ENCODE data around the gene GSTP1. TPM values are rescaled to one million over a fixed set of nuclear protein-coding genes. Genes with fewer than 3 reads are reported as not detected.
"Not testable (repeated sequence)": the region's sequence is repeated elsewhere in the genome, so short reads cannot be mapped to it uniquely, and the experiment has no call there.

The GSTP1 gene
- total and polyA plus RNA-seq, 12 donors, result 267 to 1,325 (median 455) TPM

- WGBS, 4 donors, result 73 to 90% (median 89%) methylated on average over 1 of the region's 1 CpG
- H3K36me3 ChIP-seq (replicated peaks in 1 of 2), result peaks cover 0 to 8% of the 10 kb centered on the region in 2 donors
- no peak for TF ChIP-seq POLR2A (IDR thresholded peaks at IDR 0.05)
- TF ChIP-seq, protein P1, sequence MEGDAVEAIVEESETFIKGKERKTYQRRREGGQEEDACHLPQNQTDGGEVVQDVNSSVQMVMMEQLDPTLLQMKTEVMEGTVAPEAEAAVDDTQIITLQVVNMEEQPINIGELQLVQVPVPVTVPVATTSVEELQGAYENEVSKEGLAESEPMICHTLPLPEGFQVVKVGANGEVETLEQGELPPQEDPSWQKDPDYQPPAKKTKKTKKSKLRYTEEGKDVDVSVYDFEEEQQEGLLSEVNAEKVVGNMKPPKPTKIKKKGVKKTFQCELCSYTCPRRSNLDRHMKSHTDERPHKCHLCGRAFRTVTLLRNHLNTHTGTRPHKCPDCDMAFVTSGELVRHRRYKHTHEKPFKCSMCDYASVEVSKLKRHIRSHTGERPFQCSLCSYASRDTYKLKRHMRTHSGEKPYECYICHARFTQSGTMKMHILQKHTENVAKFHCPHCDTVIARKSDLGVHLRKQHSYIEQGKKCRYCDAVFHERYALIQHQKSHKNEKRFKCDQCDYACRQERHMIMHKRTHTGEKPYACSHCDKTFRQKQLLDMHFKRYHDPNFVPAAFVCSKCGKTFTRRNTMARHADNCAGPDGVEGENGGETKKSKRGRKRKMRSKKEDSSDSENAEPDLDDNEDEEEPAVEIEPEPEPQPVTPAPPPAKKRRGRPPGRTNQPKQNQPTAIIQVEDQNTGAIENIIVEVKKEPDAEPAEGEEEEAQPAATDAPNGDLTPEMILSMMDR (IDR thresholded peaks at IDR 0.05), result no peak
Measured at GRCh38 chr11:67588136-67588503, 4.5 kb downstream of the GSTP1 start.

GRCh38 chr11:67588899-67589415, 5.3 kb downstream of the GSTP1 start:
- H3K36me3 ChIP-seq (replicated peaks in 1 of 2); H3K9me3 ChIP-seq (replicated peaks in 1 of 3); H3K4me1 ChIP-seq (replicated peaks in 1 of 2); H3K27me3 ChIP-seq; DNase-seq; H3K4me3 ChIP-seq; intact Hi-C loops (cut with DNase I); H3K27ac ChIP-seq: not testable (repeated sequence)
- WGBS, 4 donors, result 78 to 86% (median 81%) methylated on average over 11 of the region's 11 CpGs

More at GRCh38 chr11:67588136-67588503, 4.5 kb downstream of the GSTP1 start:
- Histone ChIP-seq H3K9me3 (replicated peaks in 1 of 3) (no peaks in the 10 kb centered on the region), H3K27me3 (no peaks in the 10 kb centered on the region), H3K4me1 (replicated peaks in 1 of 2) (peaks cover 4 to 10% of the 10 kb centered on the region in 2 donors), H3K27ac (no peak overlapping the region), H3K4me3 (no peak overlapping the region)
- intact Hi-C loops (cut with DNase I), result no loop called here
- no peak for DNase-seq

GRCh38 chr11:67592880-67593564, 9.4 kb downstream of the GSTP1 start:
- Histone ChIP-seq H3K27ac (no peak overlapping the region), H3K27me3 (no peaks in the 10 kb centered on the region), H3K36me3 (replicated peaks in 1 of 2) (no peaks in the 10 kb centered on the region), H3K4me1 (replicated peaks in 1 of 2) (no peaks in the 10 kb centered on the region), H3K4me3 (no peak overlapping the region), H3K9me3 (replicated peaks in 1 of 3) (no peaks in the 10 kb centered on the region)
- intact Hi-C loops (cut with DNase I), result no loop called here
- WGBS, 4 donors, result 76 to 87% (median 79%) methylated on average over 7 to 12 of the region's 12 CpGs
- DNase-seq, result no peak
- no peak for TF ChIP-seq POLR2A (IDR thresholded peaks at IDR 0.05)
- TF ChIP-seq, protein P1 (IDR thresholded peaks at IDR 0.05), result no peak

- intact Hi-C loops (cut with DNase I), result no loop called here
- H3K27me3 ChIP-seq, result no peaks in the 10 kb centered on the region
- TF ChIP-seq POLR2A (IDR thresholded peaks at IDR 0.05), result no peak
- TF ChIP-seq, protein P1 (IDR thresholded peaks at IDR 0.05), result no peak
- H3K9me3 ChIP-seq (replicated peaks in 1 of 3), result no peaks in the 10 kb centered on the region
- WGBS, 4 donors, result 66 to 81% (median 67%) methylated on average over 3 of the region's 3 CpGs
- no peak overlapping the region for H3K4me3 ChIP-seq
- no peaks in the 10 kb centered on the region for H3K36me3 ChIP-seq (replicated peaks in 1 of 2)
- DNase-seq, result no peak
- no peaks in the 10 kb centered on the region for H3K4me1 ChIP-seq (replicated peaks in 1 of 2)
- no peak overlapping the region for H3K27ac ChIP-seq
Measured at GRCh38 chr11:67593565-67593905, 9.9 kb downstream of the GSTP1 start.

- DNase-seq, result no peak
- Histone ChIP-seq H3K27me3 (no peaks in the 10 kb centered on the region), H3K27ac (no peak overlapping the region), H3K9me3 (replicated peaks in 1 of 3) (no peaks in the 10 kb centered on the region), H3K4me3 (no peak overlapping the region), H3K4me1 (replicated peaks in 1 of 2) (no peaks in the 10 kb centered on the region), H3K36me3 (replicated peaks in 1 of 2) (no peaks in the 10 kb centered on the region)
- 61 to 65% (median 63%) methylated on average over 3 of the region's 3 CpGs for WGBS, 4 donors
- intact Hi-C loops (cut with DNase I), result no loop called here
- no peak for TF ChIP-seq POLR2A (IDR thresholded peaks at IDR 0.05)
- TF ChIP-seq, protein P1 (IDR thresholded peaks at IDR 0.05), result no peak
Measured at GRCh38 chr11:67594480-67594879, 10.9 kb downstream of the GSTP1 start.
